ENCODE measurements around the gene TADA2A. TPM values are rescaled to one million over a fixed set of nuclear protein-coding genes. Genes with fewer than 3 reads are reported as not detected.

TADA2A gene
- total RNA-seq, 1 experiment from 2014 or later = 24.6 TPM

GRCh38 chr17:37361543-37361942 lies 45.1 kb upstream of the TADA2A start:
- POLR2A ChIA-PET = no interaction called here
- no peaks in the 10 kb centered on the region for H3K9me3 ChIP-seq (ENCODE audit: control insufficient read depth in 1 of 2, insufficient read depth in 1 of 2, low read depth in 1 of 2, low read length in 2 of 2)
- no peaks in the 10 kb centered on the region for H4K20me1 ChIP-seq (ENCODE audit: insufficient read depth)
- no peak overlapping the region for H3K4me3 ChIP-seq (replicated peaks in 1 of 2; ENCODE audit: low read depth in 1 of 2, low read length in 2 of 2)
- no TSS peak for BruUV-seq (replicated peaks)
- H3K9ac ChIP-seq (ENCODE audit: low read length) = no peak overlapping the region
- peaks cover 23% of the 10 kb centered on the region for H3K79me2 ChIP-seq (ENCODE audit: insufficient read depth, low read length)
- no peak overlapping the region for H3K27ac ChIP-seq (ENCODE audit: low read depth, low read length)
- RAD21 ChIA-PET (ENCODE audit: low non-redundant PET in 1 of 2, low total read pairs in 2 of 2, uncharacterized antibody in 2 of 2, unreplicated experiment in 2 of 2) = no interaction called here
- TF ChIP-seq, protein P1, sequence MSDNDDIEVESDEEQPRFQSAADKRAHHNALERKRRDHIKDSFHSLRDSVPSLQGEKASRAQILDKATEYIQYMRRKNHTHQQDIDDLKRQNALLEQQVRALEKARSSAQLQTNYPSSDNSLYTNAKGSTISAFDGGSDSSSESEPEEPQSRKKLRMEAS (IDR thresholded peaks at IDR 0.05) = no peak
- TF ChIP-seq ELF1 (IDR thresholded peaks at IDR 0.05; ENCODE audit: borderline replicate concordance, low read depth) (no peak), CBX3 (IDR thresholded peaks at IDR 0.05; ENCODE audit: low read depth) (no peak), YY1 (IDR thresholded peaks at IDR 0.05; ENCODE audit: extremely low read depth, insufficient replicate concordance, low read depth, low read length) (no peak)
- TF ChIP-seq, protein P2, sequence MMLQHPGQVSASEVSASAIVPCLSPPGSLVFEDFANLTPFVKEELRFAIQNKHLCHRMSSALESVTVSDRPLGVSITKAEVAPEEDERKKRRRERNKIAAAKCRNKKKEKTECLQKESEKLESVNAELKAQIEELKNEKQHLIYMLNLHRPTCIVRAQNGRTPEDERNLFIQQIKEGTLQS (IDR thresholded peaks at IDR 0.05) = no peak
- TF ChIP-seq, protein P3, sequence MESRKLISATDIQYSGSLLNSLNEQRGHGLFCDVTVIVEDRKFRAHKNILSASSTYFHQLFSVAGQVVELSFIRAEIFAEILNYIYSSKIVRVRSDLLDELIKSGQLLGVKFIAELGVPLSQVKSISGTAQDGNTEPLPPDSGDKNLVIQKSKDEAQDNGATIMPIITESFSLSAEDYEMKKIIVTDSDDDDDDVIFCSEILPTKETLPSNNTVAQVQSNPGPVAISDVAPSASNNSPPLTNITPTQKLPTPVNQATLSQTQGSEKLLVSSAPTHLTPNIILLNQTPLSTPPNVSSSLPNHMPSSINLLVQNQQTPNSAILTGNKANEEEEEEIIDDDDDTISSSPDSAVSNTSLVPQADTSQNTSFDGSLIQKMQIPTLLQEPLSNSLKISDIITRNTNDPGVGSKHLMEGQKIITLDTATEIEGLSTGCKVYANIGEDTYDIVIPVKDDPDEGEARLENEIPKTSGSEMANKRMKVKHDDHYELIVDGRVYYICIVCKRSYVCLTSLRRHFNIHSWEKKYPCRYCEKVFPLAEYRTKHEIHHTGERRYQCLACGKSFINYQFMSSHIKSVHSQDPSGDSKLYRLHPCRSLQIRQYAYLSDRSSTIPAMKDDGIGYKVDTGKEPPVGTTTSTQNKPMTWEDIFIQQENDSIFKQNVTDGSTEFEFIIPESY (IDR thresholded peaks at IDR 0.05; ENCODE audit: extremely low read depth, insufficient replicate concordance, low read length) = no peak
- no peak overlapping the region for H2AFZ ChIP-seq (ENCODE audit: low read depth, low read length, poor library complexity, severe bottlenecking)
- no peaks in the 10 kb centered on the region; a peak in 1 of 4 replicates for H3K36me3 ChIP-seq (ENCODE audit: control insufficient read depth in 1 of 2, insufficient read depth in 2 of 2, low read length in 2 of 2)
- CTCF ChIA-PET = interaction anchor here (5.2 kb wide), 1 partner anchor 12 kb away, joined by 32 read pairs; no protein-coding TSS in a partner anchor
- ATAC-seq (no peak), DNase-seq (ENCODE audit: low read depth, low spot score) (no peak)
- H3K4me1 ChIP-seq (ENCODE audit: control insufficient read depth in 1 of 2, insufficient read depth in 2 of 2, low read length in 2 of 2) = peaks cover 27 to 31% of the 10 kb centered on the region in 2 experiments
- H3K27me3 ChIP-seq (ENCODE audit: insufficient read depth, low read length) = no peaks in the 10 kb centered on the region
- no peaks in the 10 kb centered on the region for H3K9me2 ChIP-seq (ENCODE audit: insufficient read depth)
- H3K4me2 ChIP-seq (ENCODE audit: low read length) = no peak overlapping the region
- intact Hi-C loops (cut with micrococcal nuclease) = no loop called here

DNA sequence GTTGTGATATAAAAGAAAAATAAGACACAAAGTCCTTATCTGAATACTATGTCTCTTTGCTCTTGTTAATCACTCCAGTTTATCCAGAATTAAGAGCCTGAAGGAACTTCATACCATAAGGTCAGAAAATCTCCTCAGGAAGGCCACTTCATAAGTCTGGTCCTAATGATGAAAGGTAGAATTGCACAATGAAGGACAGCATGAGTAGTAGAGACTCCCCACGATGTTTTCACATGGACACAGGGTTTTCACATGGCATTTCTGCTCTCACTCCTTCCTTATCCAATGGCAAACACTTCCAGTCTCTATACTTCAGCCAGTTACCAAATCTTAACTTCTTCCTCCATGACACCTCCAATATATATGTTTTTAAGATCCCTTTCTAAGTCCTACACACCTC lies 41.1 kb upstream of the TADA2A start:
- Histone ChIP-seq H3K36me3 (ENCODE audit: control insufficient read depth in 1 of 2, insufficient read depth in 2 of 2, low read length in 2 of 2) (no peaks in the 10 kb centered on the region), H3K4me1 (ENCODE audit: control insufficient read depth in 1 of 2, insufficient read depth in 2 of 2, low read length in 2 of 2) (peaks cover 1 to 7% of the 10 kb centered on the region in 2 experiments; a peak in 3 of 4 replicates), H3K4me3 (replicated peaks in 1 of 2; ENCODE audit: low read depth in 1 of 2, low read length in 2 of 2) (no peak overlapping the region), H3K9me3 (ENCODE audit: control insufficient read depth in 1 of 2, insufficient read depth in 1 of 2, low read depth in 1 of 2, low read length in 2 of 2) (no peaks in the 10 kb centered on the region), H2AFZ (ENCODE audit: low read depth, low read length, poor library complexity, severe bottlenecking) (no peak overlapping the region), H3K27me3 (ENCODE audit: insufficient read depth, low read length) (no peaks in the 10 kb centered on the region), H3K27ac (ENCODE audit: low read depth, low read length) (no peak overlapping the region), H4K20me1 (ENCODE audit: insufficient read depth) (no peaks in the 10 kb centered on the region), H3K9ac (ENCODE audit: low read length) (no peak overlapping the region), H3K4me2 (ENCODE audit: low read length) (no peak overlapping the region), H3K9me2 (ENCODE audit: insufficient read depth) (no peaks in the 10 kb centered on the region), H3K79me2 (ENCODE audit: insufficient read depth, low read length) (no peaks in the 10 kb centered on the region)
- TF ChIP-seq SP1 (IDR thresholded peaks at IDR 0.05; ENCODE audit: low read depth) (no peak), FOSL1 (IDR thresholded peaks at IDR 0.05; ENCODE audit: low read depth) (no peak), CEBPB (IDR thresholded peaks at IDR 0.05; ENCODE audit: low read depth) (no peak), EZH2 (IDR thresholded peaks at IDR 0.05) (no peak), EGR1 (IDR thresholded peaks at IDR 0.05; ENCODE audit: low read depth) (no peak)
- TF ChIP-seq, protein P2 (IDR thresholded peaks at IDR 0.05) = no peak
- DNase-seq (ENCODE audit: low read depth, low spot score) = no peak
- no TSS peak for BruUV-seq (replicated peaks)
- RAD21 ChIA-PET (ENCODE audit: low non-redundant PET in 1 of 2, low total read pairs in 2 of 2, uncharacterized antibody in 2 of 2, unreplicated experiment in 2 of 2) = no interaction called here
- no peak for ATAC-seq
- intact Hi-C loops (cut with micrococcal nuclease) = no loop called here
- CTCF ChIA-PET = interaction anchor here (5.2 kb wide), 1 partner anchor 8 kb away, joined by 32 read pairs; no protein-coding TSS in a partner anchor
- POLR2A ChIA-PET = no interaction called here
